ENCODE data around the gene BOLA2.
"Not testable (repeated sequence)": the region's sequence is repeated elsewhere in the genome, so short reads cannot be mapped to it uniquely, and the experiment has no call there.

- TF ChIP-seq POLR2AphosphoS5 (IDR thresholded peaks at IDR 0.05; ENCODE audit: insufficient read depth in 1 of 2, low read depth in 1 of 2); POLR2A (IDR thresholded peaks at IDR 0.05); CTCF (IDR thresholded peaks at IDR 0.05): not testable (repeated sequence)
Observed at GRCh38 chr16:29469660-29470059, 15.5 kb upstream of the BOLA2 start.

All from vagina (tissue), 2 donors.